Muscle layer of duodenum (tissue), 2 donors: ENCODE results near the gene CCL8.
"Not testable (repeated sequence)": the region's sequence is repeated elsewhere in the genome, so short reads cannot be mapped to it uniquely, and the experiment has no call there.

Source experiments
- H3K27ac ChIP-seq: one replicate; pipeline ENCODE4 v1.7.0; 2013; ENCODE audit warnings: mild to moderate bottlenecking, low read length
- H3K27me3 ChIP-seq: one replicate; pipeline ENCODE4 v1.7.0; 2013; ENCODE audit warnings: low read depth, mild to moderate bottlenecking, control low read depth, low read length
- H3K36me3 ChIP-seq, 2 donors: one replicate each; pipeline ENCODE4 v1.7.0; 2013; ENCODE audit warnings: low read length in 2 of 2, control low read depth in 1 of 2, mild to moderate bottlenecking in 1 of 2; ENCODE audit not compliant: insufficient read depth in 2 of 2, control insufficient read depth in 1 of 2
- H3K4me1 ChIP-seq, 2 donors: one replicate each; pipeline ENCODE4 v1.7.0; 2013; ENCODE audit warnings: low read length in 2 of 2, mild to moderate bottlenecking in 2 of 2, control low read depth in 1 of 2, moderate library complexity in 1 of 2; ENCODE audit not compliant: insufficient read depth in 2 of 2, control insufficient read depth in 1 of 2
- H3K4me3 ChIP-seq, 2 donors: one replicate each; pipeline ENCODE4 v1.7.0; 2013; ENCODE audit warnings: low read length in 2 of 2, low read depth in 1 of 2, mild to moderate bottlenecking in 1 of 2
- H3K9me3 ChIP-seq, 2 donors: one replicate each; pipeline ENCODE4 v1.7.0; 2013; ENCODE audit warnings: low read length in 2 of 2, control low read depth in 1 of 2, mild to moderate bottlenecking in 1 of 2; ENCODE audit not compliant: control insufficient read depth in 1 of 2
- donor health status: healthy.

The CCL8 gene

GRCh38 chr17:34314279-34314678 lies 5.0 kb upstream of the CCL8 start:
- H3K27me3 ChIP-seq, result no peaks in the 10 kb centered on the region
- H3K36me3 ChIP-seq, result no peaks in the 10 kb centered on the region
- no peak overlapping the region for H3K4me3 ChIP-seq
- H3K27ac ChIP-seq, result no peak overlapping the region
- peaks cover 0 to 6% of the 10 kb centered on the region in 2 donors for H3K4me1 ChIP-seq
- H3K9me3 ChIP-seq, result no peaks in the 10 kb centered on the region

GRCh38 chr17:34318474-34318873 lies 761 bp upstream of the CCL8 start:
- no peak overlapping the region for H3K4me3 ChIP-seq
- no peaks in the 10 kb centered on the region for H3K9me3 ChIP-seq
- H3K27ac ChIP-seq, result no peak overlapping the region
- H3K27me3 ChIP-seq, result no peaks in the 10 kb centered on the region
- no peaks in the 10 kb centered on the region for H3K36me3 ChIP-seq
- peaks cover 0 to 6% of the 10 kb centered on the region in 2 donors for H3K4me1 ChIP-seq

- H3K27ac ChIP-seq, result no peak overlapping the region
- H3K27me3 ChIP-seq, result no peaks in the 10 kb centered on the region
- H3K4me1 ChIP-seq, result no peaks in the 10 kb centered on the region
- H3K4me3 ChIP-seq, result no peak overlapping the region
- no peaks in the 10 kb centered on the region for H3K9me3 ChIP-seq
- H3K36me3 ChIP-seq, result no peaks in the 10 kb centered on the region
Observed at GRCh38 chr17:34321964-34322363, 2.7 kb downstream of the CCL8 start.

- H3K4me1 ChIP-seq, H3K9me3 ChIP-seq, H3K27ac ChIP-seq, H3K36me3 ChIP-seq, H3K4me3 ChIP-seq, H3K27me3 ChIP-seq: not testable (repeated sequence)
Observed at GRCh38 chr17:34327580-34327979, 8.3 kb downstream of the CCL8 start.

- Histone ChIP-seq H3K4me3 (no peak overlapping the region), H3K4me1 (no peaks in the 10 kb centered on the region), H3K27ac (no peak overlapping the region), H3K9me3 (no peaks in the 10 kb centered on the region), H3K27me3 (no peaks in the 10 kb centered on the region), H3K36me3 (no peaks in the 10 kb centered on the region)
Observed at GRCh38 chr17:34337701-34338100, 18.5 kb downstream of the CCL8 start.

- H3K9me3 ChIP-seq, result no peaks in the 10 kb centered on the region
- no peaks in the 10 kb centered on the region for H3K27me3 ChIP-seq
- no peaks in the 10 kb centered on the region for H3K36me3 ChIP-seq
Observed at GRCh38 chr17:34339138-34339770, 20.0 kb downstream of the CCL8 start.

GRCh38 chr17:34341916-34342315 lies 22.7 kb downstream of the CCL8 start:
- Histone ChIP-seq H3K36me3 (no peaks in the 10 kb centered on the region), H3K27ac (no peak overlapping the region), H3K27me3 (no peaks in the 10 kb centered on the region), H3K4me1 (no peaks in the 10 kb centered on the region), H3K4me3 (no peak overlapping the region), H3K9me3 (no peaks in the 10 kb centered on the region)

More at GRCh38 chr17:34339138-34339770, 20.0 kb downstream of the CCL8 start:
- no peak overlapping the region for H3K27ac ChIP-seq
- no peak overlapping the region for H3K4me3 ChIP-seq
- no peaks in the 10 kb centered on the region for H3K4me1 ChIP-seq

- H3K36me3 ChIP-seq, result no peaks in the 10 kb centered on the region
- H3K27ac ChIP-seq, result no peak overlapping the region
- no peaks in the 10 kb centered on the region for H3K9me3 ChIP-seq
- H3K4me3 ChIP-seq, result no peak overlapping the region
- H3K4me1 ChIP-seq, result no peaks in the 10 kb centered on the region
- H3K27me3 ChIP-seq, result no peaks in the 10 kb centered on the region
Observed at GRCh38 chr17:34347063-34347462, 27.8 kb downstream of the CCL8 start.

- no peaks in the 10 kb centered on the region for H3K27me3 ChIP-seq
- no peaks in the 10 kb centered on the region for H3K4me1 ChIP-seq
- no peaks in the 10 kb centered on the region for H3K9me3 ChIP-seq
- no peak overlapping the region for H3K4me3 ChIP-seq
- H3K36me3 ChIP-seq, result no peaks in the 10 kb centered on the region
- H3K27ac ChIP-seq, result no peak overlapping the region
Observed at GRCh38 chr17:34349751-34350150, 30.5 kb downstream of the CCL8 start.

GRCh38 chr17:34351096-34351495 lies 31.9 kb downstream of the CCL8 start:
- Histone ChIP-seq H3K36me3 (no peaks in the 10 kb centered on the region), H3K27me3 (no peaks in the 10 kb centered on the region), H3K4me1 (no peaks in the 10 kb centered on the region), H3K9me3 (no peaks in the 10 kb centered on the region), H3K4me3 (no peak overlapping the region), H3K27ac (no peak overlapping the region)

GRCh38 chr17:34352191-34352590 lies 33.0 kb downstream of the CCL8 start:
- no peak overlapping the region for H3K27ac ChIP-seq

GRCh38 chr17:34354637-34355036 lies 35.4 kb downstream of the CCL8 start:
- H3K9me3 ChIP-seq, result no peaks in the 10 kb centered on the region
- H3K4me3 ChIP-seq, result no peak overlapping the region
- no peaks in the 10 kb centered on the region for H3K27me3 ChIP-seq
- H3K4me1 ChIP-seq, result no peaks in the 10 kb centered on the region
- no peak overlapping the region for H3K27ac ChIP-seq
- no peaks in the 10 kb centered on the region for H3K36me3 ChIP-seq

More at GRCh38 chr17:34352191-34352590, 33.0 kb downstream of the CCL8 start:
- H3K36me3 ChIP-seq, result no peaks in the 10 kb centered on the region
- no peaks in the 10 kb centered on the region for H3K27me3 ChIP-seq
- no peaks in the 10 kb centered on the region for H3K4me1 ChIP-seq
- no peaks in the 10 kb centered on the region for H3K9me3 ChIP-seq
- no peak overlapping the region for H3K4me3 ChIP-seq
